A549 (cell line): ENCODE data around the gene TMA7B. TPM values are rescaled to one million over a fixed set of nuclear protein-coding genes. Genes with fewer than 3 reads are reported as not detected.

Experiments
- ATAC-seq, 2 experiments: fragments of 200-7000 bp in 1 of 2; fragments of >200 bp in 1 of 2; cut with Nextera tagmentation in 1 of 2; cut with Tn5 transposase in 1 of 2; 3 replicates each; pipeline versions ENCODE4 v1.8.0 to v1.9.1; 2018 to 2020; ENCODE audit warnings: mild to moderate bottlenecking in 1 of 2, moderate library complexity in 1 of 2
- CTCF ChIA-PET: fragments of 300-600 bp; sonication (Branson Sonifier 250); formaldehyde crosslinking; extraction: SDS; loops from one replicate; lab custom pipeline; 2021; ENCODE audit warnings: antibody characterized with exemption, inconsistent platforms; lab: Yijun Ruan, JAX
- POLR2A ChIA-PET: fragments of 350-600 bp; formaldehyde crosslinking; extraction: SDS; loops from one replicate; lab custom pipeline; 2021; ENCODE audit warnings: antibody characterized with exemption, inconsistent platforms; lab: Yijun Ruan, JAX
- DNase-seq, 2 experiments: peaks; one replicate each; pipeline versions ENCODE4 v3.0.0 to v3.0.0-alpha.2; 2011 to 2016; ENCODE audit warnings: low read depth in 1 of 2, low spot score in 1 of 2
- FAIRE-seq: peaks from 2 replicates; lab custom pipeline; 2011; peaks lifted over from hg19 to GRCh38; lab: Jason Lieb, UNC
- H3K27ac ChIP-seq, 2 experiments: fragments of >200 bp; sonication (Bioruptor Twin); formaldehyde crosslinking; 3 replicates each; pipeline ENCODE4 v1.5.1; 2016 to 2017
- H3K4me1 ChIP-seq: fragments of >200 bp; sonication (Bioruptor Twin); formaldehyde crosslinking; 3 replicates; pipeline ENCODE4 v1.6.1; 2016
- H3K4me2 ChIP-seq: fragments of >200 bp; sonication (Bioruptor Twin); formaldehyde crosslinking; 3 replicates; pipeline ENCODE4 v1.6.1; 2016
- H3K4me3 ChIP-seq: fragments of >200 bp; sonication (Bioruptor Twin); formaldehyde crosslinking; 3 replicates; pipeline ENCODE4 v1.5.1; 2016
- H3K9me3 ChIP-seq: fragments of >200 bp; sonication (Bioruptor Twin); formaldehyde crosslinking; 3 replicates; pipeline ENCODE4 v1.6.1; 2016
- CBX2 ChIP-seq: fragments of 200-600 bp; sonication (generic); IDR thresholded peaks from 2 replicates; pipeline ENCODE4 v1.6.1; 2016; ENCODE audit warnings: low read depth, mild to moderate bottlenecking, borderline replicate concordance
- CHD4 ChIP-seq: fragments of 200-600 bp; sonication (generic); IDR thresholded peaks from 2 replicates; pipeline ENCODE4 v1.6.1; 2016; ENCODE audit warnings: antibody characterized with exemption, mild to moderate bottlenecking, borderline replicate concordance
- E2F6 ChIP-seq: IDR thresholded peaks from 2 replicates; pipeline ENCODE4 v1.6.1; 2012; ENCODE audit warnings: low read depth, borderline replicate concordance
- ELK1 ChIP-seq: fragments of 150-350 bp; IDR thresholded peaks from 2 replicates; pipeline ENCODE4 v1.6.1; 2014; ENCODE audit warnings: low read depth, mild to moderate bottlenecking, low read length
- ESRRA ChIP-seq: fragments of 150-350 bp; IDR thresholded peaks from 2 replicates; pipeline ENCODE4 v1.6.1; 2014; ENCODE audit warnings: mild to moderate bottlenecking, low read length, borderline replicate concordance
- FOSB ChIP-seq: fragments of 250-450 bp; sonication (Bioruptor Pico); IDR thresholded peaks from 2 replicates; pipeline ENCODE4 v1.5.0; 2020; ENCODE audit warnings: mild to moderate bottlenecking, moderate library complexity
- FOSL2 ChIP-seq, 2 experiments: fragments of 450-650 bp in 1 of 2; fragments of >200 bp in 1 of 2; sonication (Bioruptor Twin) in 1 of 2; formaldehyde crosslinking; IDR thresholded peaks; 2 replicates each; pipeline versions ENCODE4 v1.5.0 to v1.6.1; 2016 to 2020; ENCODE audit warnings: mild to moderate bottlenecking in 1 of 2, moderate library complexity in 1 of 2
- FOXS1 ChIP-seq: fragments of 250-450 bp; sonication (Bioruptor Pico); IDR thresholded peaks from 2 replicates; pipeline ENCODE4 v1.5.0; 2020; ENCODE audit warnings: mild to moderate bottlenecking, moderate library complexity
- JUNB ChIP-seq: fragments of >200 bp; sonication (Bioruptor Twin); formaldehyde crosslinking; IDR thresholded peaks from 2 replicates; pipeline ENCODE4 v1.6.1; 2016
- KDM5A ChIP-seq: fragments of 200-600 bp; sonication (generic); IDR thresholded peaks from 2 replicates; pipeline ENCODE4 v1.6.1; 2016; ENCODE audit warnings: antibody characterized with exemption, mild to moderate bottlenecking
- MAX ChIP-seq: IDR thresholded peaks from 2 replicates; pipeline ENCODE4 v1.6.1; 2012
- MAZ ChIP-seq: fragments of 150-350 bp; IDR thresholded peaks from 2 replicates; pipeline ENCODE4 v1.6.1; 2014; ENCODE audit warnings: antibody characterized with exemption, low read depth, low read length, borderline replicate concordance
- NFE2L2 ChIP-seq: fragments of 150-350 bp; conservative IDR thresholded peaks from 2 replicates; pipeline ENCODE4 v1.6.1; 2014; ENCODE audit warnings: low read length
- NR3C1 ChIP-seq: fragments of >200 bp; sonication (Bioruptor Twin); formaldehyde crosslinking; IDR thresholded peaks from 3 replicates; pipeline ENCODE4 v1.6.1; 2017
- PBX3 ChIP-seq: IDR thresholded peaks from 2 replicates; pipeline ENCODE4 v1.6.1; 2012
- POLR2A ChIP-seq: IDR thresholded peaks from 2 replicates; pipeline ENCODE4 v1.6.1; 2012; ENCODE audit warnings: mild to moderate bottlenecking, low read length
- RAD21 ChIP-seq, 2 experiments: fragments of >200 bp in 1 of 2; sonication (Bioruptor Twin) in 1 of 2; formaldehyde crosslinking in 1 of 2; IDR thresholded peaks in 1 of 2; conservative IDR thresholded peaks in 1 of 2; 2 replicates in 1 of 2; 3 replicates in 1 of 2; pipeline ENCODE4 v1.6.1; 2012 to 2018; ENCODE audit warnings: inconsistent platforms in 1 of 2
- RCOR1 ChIP-seq: fragments of 150-350 bp; IDR thresholded peaks from 2 replicates; pipeline ENCODE4 v1.6.1; 2014; ENCODE audit warnings: antibody characterized with exemption, low read length, low read depth
- RFX5 ChIP-seq: fragments of 450-650 bp; IDR thresholded peaks from 2 replicates; pipeline ENCODE4 v1.7.1; 2014; ENCODE audit warnings: antibody characterized with exemption, mild to moderate bottlenecking, moderate library complexity
- SREBF2 ChIP-seq: fragments of 450-650 bp; IDR thresholded peaks from 2 replicates; pipeline ENCODE4 v1.6.1; 2014; ENCODE audit warnings: mild to moderate bottlenecking, moderate library complexity
- TP53 ChIP-seq: fragments of 250-450 bp; sonication (Bioruptor Pico); IDR thresholded peaks from 2 replicates; pipeline ENCODE4 v1.5.0; 2021; ENCODE audit warnings: mild to moderate bottlenecking, moderate library complexity
- USF2 ChIP-seq: fragments of 450-650 bp; IDR thresholded peaks from 2 replicates; pipeline ENCODE4 v1.6.1; 2014; ENCODE audit warnings: antibody characterized with exemption
- ZC3H11A ChIP-seq: fragments of 450-650 bp; IDR thresholded peaks from 2 replicates; pipeline ENCODE4 v1.6.1; 2014; ENCODE audit warnings: antibody characterized with exemption, mild to moderate bottlenecking
- WGBS: methylation state at CpG from one replicate; pipeline ENCODE4 v1.1.6; 2017; ENCODE audit errors: missing lambda C conversion rate; 5-methylcytosine and 5-hydroxymethylcytosine counted together
- polyA plus RNA-seq, 4 experiments: library from polyadenylated mRNA; depleted of rRNA in 3 of 4; stranded (reverse); fragments of >200 nt; fragmentation: RNase III in 1 of 4; extraction: RNeasy Plus Mini Kit Qiagen cat#74134 plus additional on column Dnase treatment in 1 of 4; gene quantifications; 2 replicates in 3 of 4; 3 replicates in 1 of 4; pipeline ENCODE4 v1.2.3, GENCODE V29; 2011 to 2017

TMA7B gene
- polyA plus RNA-seq, 2 of the 4 experiments (the other 2 are of a cell fraction): not detected

- WGBS: 49% methylated on average over 15 of the region's 18 CpGs
- Histone ChIP-seq H3K4me3 (no peak overlapping the region), H3K4me2 (no peak overlapping the region), H3K9me3 (no peaks in the 10 kb centered on the region), H3K4me1 (no peaks in the 10 kb centered on the region), H3K27ac (no peak overlapping the region)
- ChIA-PET CTCF (interaction anchor here (1.0 kb wide), 1 partner anchor 9 kb away, joined by 3 read pairs; no protein-coding TSS in a partner anchor), POLR2A (no interaction called here)
- TF ChIP-seq POLR2A: no peak
- no peak for TF ChIP-seq RCOR1
- no peak for TF ChIP-seq NR3C1
- TF ChIP-seq SREBF2: no peak
- TF ChIP-seq MAZ: no peak
- TF ChIP-seq CBX2: no peak
- TF ChIP-seq RAD21 (conservative IDR thresholded peaks at IDR 0.05 in 1 of 2, IDR thresholded peaks at IDR 0.05 in 1 of 2): no peak
- TF ChIP-seq E2F6: no peak
- no peak for TF ChIP-seq RFX5
- no peak for TF ChIP-seq FOXS1
- TF ChIP-seq NFE2L2: no peak
- no peak for TF ChIP-seq TP53
- no peak for TF ChIP-seq MAX
- TF ChIP-seq FOSB (CRISPR knock-in tag): no peak
- no peak for TF ChIP-seq USF2
- no peak for TF ChIP-seq JUNB
- no peak for TF ChIP-seq FOSL2 (IDR thresholded peaks at IDR 0.05)
- no peak for TF ChIP-seq FOSL2 (CRISPR knock-in tag; IDR thresholded peaks at IDR 0.05)
- no peak for DNase-seq
- ATAC-seq: no peak
- no peak for FAIRE-seq
These were observed 35.9 kb upstream of the TMA7B start for GRCh38 chr22:39924286-39924685.

- 57% methylated on average over 2 of the region's 2 CpGs for WGBS
These were observed 34.9 kb upstream of the TMA7B start for GRCh38 chr22:39925273-39925672.

GRCh38 chr22:39925909-39926679, 34.1 kb upstream of the TMA7B start:
- Histone ChIP-seq H3K4me1 (no peaks in the 10 kb centered on the region), H3K27ac (no peak overlapping the region), H3K4me3 (no peak overlapping the region), H3K9me3 (no peaks in the 10 kb centered on the region), H3K4me2 (no peak overlapping the region)
- FAIRE-seq: no peak
- no peak for TF ChIP-seq ELK1
- 65% methylated on average over 8 of the region's 8 CpGs for WGBS
- POLR2A ChIA-PET: no interaction called here
- no peak for ATAC-seq
- CTCF ChIA-PET: interaction anchor here (0.9 to 1.2 kb wide), 2 partner anchors 21 to 154 kb away, joined by 3 to 4 read pairs; no protein-coding TSS in a partner anchor
- no peak for DNase-seq

More at GRCh38 chr22:39925273-39925672, 34.9 kb upstream of the TMA7B start:
- no peaks in the 10 kb centered on the region for H3K4me1 ChIP-seq
- ChIA-PET POLR2A (no interaction called here), CTCF (interaction anchor here (0.9 to 1.2 kb wide), 2 partner anchors 22 to 153 kb away, joined by 3 to 4 read pairs; no protein-coding TSS in a partner anchor)
- no peak overlapping the region for H3K27ac ChIP-seq
- H3K4me3 ChIP-seq: no peak overlapping the region
- no peaks in the 10 kb centered on the region for H3K9me3 ChIP-seq
- no peak for DNase-seq
- ATAC-seq: no peak
- FAIRE-seq: no peak
- H3K4me2 ChIP-seq: no peak overlapping the region
- TF ChIP-seq KDM5A: no peak
- TF ChIP-seq PBX3: no peak
- TF ChIP-seq ESRRA: no peak
- TF ChIP-seq CHD4: no peak
- no peak for TF ChIP-seq ZC3H11A
- TF ChIP-seq TP53: no peak
